Kidney (tissue), 14 donors: ENCODE results near the gene NAXE. TPM values are rescaled to one million over a fixed set of nuclear protein-coding genes. Genes with fewer than 3 reads are reported as not detected.

ENCODE experiments used
- DNase-seq, 5 donors: peaks; one replicate each; pipeline ENCODE4 v3.0.0-alpha.2; 2013 to 2020
- FAIRE-seq: peaks from 2 replicates; lab custom pipeline; 2012; peaks lifted over from hg19 to GRCh38; lab: Jason Lieb, UNC
- H3K27ac ChIP-seq, 2 donors: one replicate each; pipeline ENCODE4 v1.7.0; 2013; ENCODE audit warnings: low read depth in 2 of 2, low read length in 2 of 2, inconsistent platforms in 1 of 2
- H3K27me3 ChIP-seq: one replicate; pipeline ENCODE4 v1.7.1; 2013; ENCODE audit warnings: low read length, inconsistent platforms; ENCODE audit not compliant: control insufficient read depth, insufficient read depth
- H3K36me3 ChIP-seq, 3 donors: one replicate each; pipeline versions ENCODE4 v1.7.0 to v1.7.1; 2013; ENCODE audit warnings: low read length in 3 of 3, control low read depth in 1 of 3, inconsistent platforms in 1 of 3; ENCODE audit not compliant: insufficient read depth in 3 of 3, control insufficient read depth in 2 of 3
- H3K4me1 ChIP-seq, 3 donors: one replicate each; pipeline versions ENCODE4 v1.7.0 to v1.7.1; 2013; ENCODE audit warnings: low read length in 3 of 3, inconsistent platforms in 1 of 3, low read depth in 1 of 3; ENCODE audit not compliant: control insufficient read depth in 2 of 3, insufficient read depth in 2 of 3
- H3K4me3 ChIP-seq, 3 donors: one replicate each; pipeline versions ENCODE4 v1.7.0 to v1.8.1; 2013; ENCODE audit warnings: low read length in 3 of 3, control low read depth in 1 of 3, inconsistent platforms in 1 of 3
- H3K9ac ChIP-seq, 3 donors: one replicate each; pipeline versions ENCODE4 v1.7.0 to v1.7.1; 2013; ENCODE audit warnings: low read length in 3 of 3, control low read depth in 1 of 3, inconsistent platforms in 1 of 3
- H3K9me3 ChIP-seq, 3 donors: one replicate each; pipeline versions ENCODE4 v1.7.0 to v1.7.1; 2013; ENCODE audit warnings: low read length in 3 of 3, control low read depth in 1 of 3, inconsistent platforms in 1 of 3; ENCODE audit not compliant: control insufficient read depth in 2 of 3, insufficient read depth in 1 of 3
- CTCF ChIP-seq: IDR thresholded peaks from 3 replicates; pipeline ENCODE4 v1.5.1; 2012; ENCODE audit warnings: mild to moderate bottlenecking, moderate library complexity, borderline replicate concordance; ENCODE audit not compliant: insufficient read depth; ENCODE audit errors: extremely low read depth
- intact Hi-C: fragments of 100-400 bp; cut with DNase I; formaldehyde crosslinking; loops from one replicate; pipeline ENCODE4 v1.11.1; 2022
- polyA plus RNA-seq: library from polyadenylated mRNA; stranded (reverse); fragments of 350-450 nt; fragmentation: Illumina TruSeq; extraction: RNeasy Lipid Tissue Mini Kit (QIAGEN cat#74804); gene quantifications from one replicate; pipeline ENCODE4 v1.2.3, GENCODE V29; 2014; ENCODE audit warnings: low read depth, low replicate concordance; ENCODE audit not compliant: insufficient read depth
- total RNA-seq: library from RNA; stranded (reverse); fragmentation: NEBNext Ultra II Directional; extraction: Animal tissue kit (Norgen Biotek cat#: 25700); gene quantifications from one replicate; pipeline ENCODE4 v1.2.1, GENCODE V29; 2021
- donor health status: control.
- donor health status: control.
- donor health status: control.
- donor health status: control.
- donor health status: control.
- donor health status: DM: yes; HTN: yes; CAD: no.
- donor health status: Normal renal cell carcinoma (clear cell type).

The NAXE gene
- total and polyA plus RNA-seq, 2 donors from 2014 or later: 78.0 to 221 TPM

GRCh38 chr1:156641761-156642264 lies 50.2 kb downstream of the NAXE start, which contains the start of gene BCAN:
Gene BCAN, plus strand, starts transcription at chr1:156642117. Its CDS starts 3,938 bp downstream, at chr1:156646055.
- no peak for TF ChIP-seq CTCF
- Histone ChIP-seq H3K27ac (no peak within 1 kb of the TSS), H3K4me1 (peaks cover 0 to 5% (median 0%) of the 10 kb centered on the region in 3 donors), H3K36me3 (no peaks in the 10 kb centered on the region), H3K9ac (no peak within 1 kb of the TSS), H3K27me3 (peaks cover 27% of the 10 kb centered on the region), H3K9me3 (no peaks in the 10 kb centered on the region), H3K4me3 (no peak within 1 kb of the TSS)
- DNase-seq: peak in 4 of 5 donors; percentile 54 to 76 (median 63)
- intact Hi-C loops: no loop called here
- FAIRE-seq: no peak

- intact Hi-C loops: no loop called here
- peaks cover 0 to 5% (median 0%) of the 10 kb centered on the region in 3 donors for H3K4me1 ChIP-seq
- no peaks in the 10 kb centered on the region for H3K9me3 ChIP-seq
- DNase-seq: no peak
- H3K9ac ChIP-seq: no peak overlapping the region
- H3K27me3 ChIP-seq: peaks cover 32% of the 10 kb centered on the region
- H3K36me3 ChIP-seq: no peaks in the 10 kb centered on the region
- no peak for FAIRE-seq
- H3K4me3 ChIP-seq: no peak overlapping the region
- H3K27ac ChIP-seq: no peak overlapping the region
- TF ChIP-seq CTCF: no peak
Measured at GRCh38 chr1:156642265-156643048, 50.9 kb downstream of the NAXE start.

- TF ChIP-seq CTCF: no peak
- no peaks in the 10 kb centered on the region for H3K9me3 ChIP-seq
- no peaks in the 10 kb centered on the region for H3K36me3 ChIP-seq
- DNase-seq: no peak
- no peak for FAIRE-seq
- intact Hi-C loops: no loop called here
- no peak overlapping the region for H3K4me3 ChIP-seq
- H3K4me1 ChIP-seq: peaks cover 0 to 5% (median 0%) of the 10 kb centered on the region in 3 donors
- no peak overlapping the region for H3K27ac ChIP-seq
- peaks cover 35% of the 10 kb centered on the region for H3K27me3 ChIP-seq
- H3K9ac ChIP-seq: no peak overlapping the region
Measured at GRCh38 chr1:156643049-156643777, 51.6 kb downstream of the NAXE start.
